ENCODE data around the gene PCDHA4.
"Not testable (repeated sequence)": the region's sequence is repeated elsewhere in the genome, so short reads cannot be mapped to it uniquely, and the experiment has no call there.

Gene PCDHA4

DNA sequence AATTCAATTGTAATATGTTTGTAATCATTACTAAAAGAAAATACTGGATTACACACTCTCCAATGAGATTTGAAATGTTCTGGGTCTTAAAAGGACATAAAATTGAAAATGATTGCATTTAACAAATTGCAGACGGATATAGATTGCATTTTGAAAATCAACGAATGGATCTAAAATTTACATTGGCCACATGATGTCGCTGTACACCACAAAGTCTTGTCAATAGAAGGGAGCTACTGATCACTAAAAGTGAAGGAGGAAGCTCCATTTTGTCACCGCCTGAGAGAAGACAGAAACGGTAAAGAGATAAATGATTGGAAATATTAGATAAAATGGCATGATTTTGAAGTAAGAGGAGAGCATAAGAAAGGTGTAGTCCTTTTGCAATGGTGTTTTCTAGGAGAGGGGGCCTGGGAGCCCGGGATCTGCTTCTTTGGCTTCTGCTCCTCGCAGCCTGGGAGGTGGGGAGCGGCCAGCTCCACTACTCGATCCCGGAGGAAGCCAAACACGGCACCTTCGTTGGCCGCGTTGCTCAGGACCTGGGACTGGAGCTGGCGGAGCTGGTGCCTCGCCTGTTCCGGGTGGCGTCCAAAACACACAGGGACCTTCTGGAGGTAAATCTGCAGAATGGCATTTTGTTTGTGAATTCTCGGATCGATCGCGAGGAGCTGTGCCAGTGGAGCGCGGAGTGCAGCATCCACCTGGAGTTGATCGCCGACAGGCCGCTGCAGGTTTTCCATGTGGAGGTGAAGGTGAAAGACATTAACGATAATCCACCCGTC, 20.8 kb upstream of the PCDHA4 start, which contains the start of gene PCDHA1:
Gene PCDHA1, plus strand, starts transcription at position 236 of the 782 bp plus-strand sequence.
- H3K4me3 ChIP-seq (ENCODE audit: insufficient read depth in 1 of 2, low read depth in 1 of 2, low read length in 2 of 2), result peak within 1 kb of the TSS in 1 of 2 experiments; percentile 2
- H2BK12ac ChIP-seq (ENCODE audit: low read length in 2 of 2), result no peak within 1 kb of the TSS
- H3K18ac ChIP-seq (ENCODE audit: low read depth in 1 of 2, low read length in 2 of 2), result no peak within 1 kb of the TSS
- WGBS, result 89% methylated on average over 29 of the region's 29 CpGs
- no peak within 1 kb of the TSS for H3K4ac ChIP-seq (ENCODE audit: low read depth in 1 of 2, low read length in 2 of 2)
- H4K8ac ChIP-seq (ENCODE audit: low read length), result no peak within 1 kb of the TSS
- no peaks in the 10 kb centered on the region for H3K4me1 ChIP-seq (ENCODE audit: control insufficient read depth, insufficient read depth, low read depth, low read length)
- no peak within 1 kb of the TSS for H2AFZ ChIP-seq (ENCODE audit: low read depth, low read length)
- no peaks in the 10 kb centered on the region for H3K79me1 ChIP-seq (replicated peaks; ENCODE audit: low read length, poor library complexity, severe bottlenecking)
- H3K27ac ChIP-seq (ENCODE audit: low read length, poor library complexity, severe bottlenecking), result no peak within 1 kb of the TSS
- H3K9me3 ChIP-seq (ENCODE audit: control insufficient read depth, low read length), result peaks cover 85% of the 10 kb centered on the region
- no peak within 1 kb of the TSS for H4K91ac ChIP-seq (ENCODE audit: low read length)
- H3K9ac ChIP-seq (ENCODE audit: low read length), result no peak within 1 kb of the TSS
- no peaks in the 10 kb centered on the region for H3K36me3 ChIP-seq (ENCODE audit: control insufficient read depth in 1 of 2, insufficient read depth in 2 of 2, low read depth in 1 of 2, low read length in 2 of 2)
- no peak within 1 kb of the TSS for H2BK5ac ChIP-seq (ENCODE audit: low read depth, low read length, poor library complexity, severe bottlenecking)
- H2AK5ac ChIP-seq (ENCODE audit: low read length, severe bottlenecking), result no peak within 1 kb of the TSS
- no peak within 1 kb of the TSS for H2BK15ac ChIP-seq (ENCODE audit: low read depth, poor library complexity, severe bottlenecking)
- H3K27me3 ChIP-seq (ENCODE audit: control insufficient read depth in 1 of 2, insufficient read depth in 1 of 2, low read length in 2 of 2), result no peaks in the 10 kb centered on the region
- H3K23ac ChIP-seq (ENCODE audit: low read length in 2 of 2), result no peak within 1 kb of the TSS
- H3K4me2 ChIP-seq (ENCODE audit: low read length, poor library complexity, severe bottlenecking), result no peak within 1 kb of the TSS
- H2BK120ac ChIP-seq (ENCODE audit: low read depth, low read length), result no peak within 1 kb of the TSS
- H3K14ac ChIP-seq (ENCODE audit: low read length in 2 of 2), result no peak within 1 kb of the TSS
- no peak for DNase-seq

DNA sequence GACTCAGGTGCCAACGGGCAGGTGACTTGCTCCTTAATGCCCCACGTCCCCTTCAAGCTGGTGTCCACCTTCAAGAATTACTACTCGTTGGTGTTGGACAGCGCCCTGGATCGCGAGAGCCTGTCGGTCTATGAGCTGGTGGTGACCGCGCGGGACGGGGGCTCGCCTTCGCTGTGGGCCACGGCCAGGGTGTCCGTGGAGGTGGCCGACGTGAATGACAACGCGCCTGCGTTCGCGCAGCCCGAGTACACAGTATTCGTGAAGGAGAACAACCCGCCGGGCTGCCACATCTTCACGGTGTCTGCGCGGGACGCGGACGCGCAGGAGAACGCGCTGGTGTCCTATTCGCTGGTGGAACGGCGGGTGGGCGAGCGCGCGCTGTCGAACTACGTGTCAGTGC, 19.4 kb upstream of the PCDHA4 start:
- not testable (repeated sequence) for H3K9ac ChIP-seq (ENCODE audit: low read length); H2AK5ac ChIP-seq (ENCODE audit: low read length, severe bottlenecking); H3K4me2 ChIP-seq (ENCODE audit: low read length, poor library complexity, severe bottlenecking); H2BK5ac ChIP-seq (ENCODE audit: low read depth, low read length, poor library complexity, severe bottlenecking); H3K36me3 ChIP-seq (ENCODE audit: control insufficient read depth in 1 of 2, insufficient read depth in 2 of 2, low read depth in 1 of 2, low read length in 2 of 2); DNase-seq; H3K18ac ChIP-seq (ENCODE audit: low read depth in 1 of 2, low read length in 2 of 2); H3K4me3 ChIP-seq (ENCODE audit: insufficient read depth in 1 of 2, low read depth in 1 of 2, low read length in 2 of 2); H3K4ac ChIP-seq (ENCODE audit: low read depth in 1 of 2, low read length in 2 of 2); H3K14ac ChIP-seq (ENCODE audit: low read length in 2 of 2); H2BK120ac ChIP-seq (ENCODE audit: low read depth, low read length); H4K91ac ChIP-seq (ENCODE audit: low read length); H3K27ac ChIP-seq (ENCODE audit: low read length, poor library complexity, severe bottlenecking); H3K23ac ChIP-seq (ENCODE audit: low read length in 2 of 2); H2AFZ ChIP-seq (ENCODE audit: low read depth, low read length); H3K27me3 ChIP-seq (ENCODE audit: control insufficient read depth in 1 of 2, insufficient read depth in 1 of 2, low read length in 2 of 2); H3K79me1 ChIP-seq (replicated peaks; ENCODE audit: low read length, poor library complexity, severe bottlenecking); H2BK15ac ChIP-seq (ENCODE audit: low read depth, poor library complexity, severe bottlenecking); H3K4me1 ChIP-seq (ENCODE audit: control insufficient read depth, insufficient read depth, low read depth, low read length); H4K8ac ChIP-seq (ENCODE audit: low read length); H2BK12ac ChIP-seq (ENCODE audit: low read length in 2 of 2)
- peaks cover 82% of the 10 kb centered on the region for H3K9me3 ChIP-seq (ENCODE audit: control insufficient read depth, low read length)
- WGBS, result 96% methylated on average over 44 of the region's 44 CpGs

GRCh38 chr5:140787849-140788504, 18.9 kb upstream of the PCDHA4 start:
- H3K9ac ChIP-seq (ENCODE audit: low read length); H3K4me2 ChIP-seq (ENCODE audit: low read length, poor library complexity, severe bottlenecking); H3K18ac ChIP-seq (ENCODE audit: low read depth in 1 of 2, low read length in 2 of 2); H3K23ac ChIP-seq (ENCODE audit: low read length in 2 of 2); H3K36me3 ChIP-seq (ENCODE audit: control insufficient read depth in 1 of 2, insufficient read depth in 2 of 2, low read depth in 1 of 2, low read length in 2 of 2); DNase-seq; H3K4me1 ChIP-seq (ENCODE audit: control insufficient read depth, insufficient read depth, low read depth, low read length); H3K4ac ChIP-seq (ENCODE audit: low read depth in 1 of 2, low read length in 2 of 2); H3K14ac ChIP-seq (ENCODE audit: low read length in 2 of 2); H2AFZ ChIP-seq (ENCODE audit: low read depth, low read length); H2BK15ac ChIP-seq (ENCODE audit: low read depth, poor library complexity, severe bottlenecking); H2BK12ac ChIP-seq (ENCODE audit: low read length in 2 of 2); H4K91ac ChIP-seq (ENCODE audit: low read length); H2BK120ac ChIP-seq (ENCODE audit: low read depth, low read length); H3K79me1 ChIP-seq (replicated peaks; ENCODE audit: low read length, poor library complexity, severe bottlenecking); H3K27ac ChIP-seq (ENCODE audit: low read length, poor library complexity, severe bottlenecking); H3K4me3 ChIP-seq (ENCODE audit: insufficient read depth in 1 of 2, low read depth in 1 of 2, low read length in 2 of 2); H3K27me3 ChIP-seq (ENCODE audit: control insufficient read depth in 1 of 2, insufficient read depth in 1 of 2, low read length in 2 of 2); H4K8ac ChIP-seq (ENCODE audit: low read length); H2BK5ac ChIP-seq (ENCODE audit: low read depth, low read length, poor library complexity, severe bottlenecking); H2AK5ac ChIP-seq (ENCODE audit: low read length, severe bottlenecking): not testable (repeated sequence)
- peaks cover 82% of the 10 kb centered on the region for H3K9me3 ChIP-seq (ENCODE audit: control insufficient read depth, low read length)
- WGBS, result 96% methylated on average over 70 of the region's 70 CpGs

DNA sequence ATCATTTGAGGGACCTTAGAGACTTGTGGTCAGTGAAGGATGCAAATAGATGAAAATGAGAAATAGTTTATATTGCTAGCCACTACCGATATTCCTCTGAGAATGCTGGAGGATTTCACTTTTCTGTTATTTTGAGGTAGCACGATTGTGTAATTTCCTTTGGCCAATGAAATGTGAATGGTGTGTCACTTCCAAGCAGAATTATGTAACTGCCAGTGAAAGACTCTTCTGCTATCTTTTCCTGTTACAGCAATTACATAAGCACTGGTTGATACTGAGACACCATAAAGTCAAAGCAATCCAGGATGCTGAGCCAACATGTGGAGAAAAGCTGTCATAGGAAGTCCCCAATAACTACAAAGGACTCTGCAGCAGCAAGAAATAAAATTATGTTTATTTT, 15.8 kb upstream of the PCDHA4 start:
- DNase-seq, result no peak
- H3K4me1 ChIP-seq (ENCODE audit: control insufficient read depth, insufficient read depth, low read depth, low read length), result no peaks in the 10 kb centered on the region
- H3K27me3 ChIP-seq (ENCODE audit: control insufficient read depth in 1 of 2, insufficient read depth in 1 of 2, low read length in 2 of 2), result no peaks in the 10 kb centered on the region
- no peak overlapping the region for H2AFZ ChIP-seq (ENCODE audit: low read depth, low read length)
- peaks cover 85% of the 10 kb centered on the region for H3K9me3 ChIP-seq (ENCODE audit: control insufficient read depth, low read length)
- H3K4ac ChIP-seq (ENCODE audit: low read depth in 1 of 2, low read length in 2 of 2), result no peak overlapping the region
- no peak overlapping the region for H2BK5ac ChIP-seq (ENCODE audit: low read depth, low read length, poor library complexity, severe bottlenecking)
- no peak overlapping the region for H3K4me3 ChIP-seq (ENCODE audit: insufficient read depth in 1 of 2, low read depth in 1 of 2, low read length in 2 of 2)
- no peaks in the 10 kb centered on the region for H3K79me1 ChIP-seq (replicated peaks; ENCODE audit: low read length, poor library complexity, severe bottlenecking)
- no peaks in the 10 kb centered on the region for H3K36me3 ChIP-seq (ENCODE audit: control insufficient read depth in 1 of 2, insufficient read depth in 2 of 2, low read depth in 1 of 2, low read length in 2 of 2)
- H2BK120ac ChIP-seq (ENCODE audit: low read depth, low read length), result no peak overlapping the region
- no peak overlapping the region for H2BK15ac ChIP-seq (ENCODE audit: low read depth, poor library complexity, severe bottlenecking)
- no peak overlapping the region for H3K9ac ChIP-seq (ENCODE audit: low read length)
- WGBS, result 93% methylated on average over 2 of the region's 2 CpGs
- H2AK5ac ChIP-seq (ENCODE audit: low read length, severe bottlenecking), result no peak overlapping the region
- no peak overlapping the region for H3K18ac ChIP-seq (ENCODE audit: low read depth in 1 of 2, low read length in 2 of 2)
- no peak overlapping the region for H2BK12ac ChIP-seq (ENCODE audit: low read length in 2 of 2)
- H4K91ac ChIP-seq (ENCODE audit: low read length), result no peak overlapping the region
- no peak overlapping the region for H4K8ac ChIP-seq (ENCODE audit: low read length)
- H3K23ac ChIP-seq (ENCODE audit: low read length in 2 of 2), result no peak overlapping the region
- H3K27ac ChIP-seq (ENCODE audit: low read length, poor library complexity, severe bottlenecking), result no peak overlapping the region
- H3K14ac ChIP-seq (ENCODE audit: low read length in 2 of 2), result no peak overlapping the region
- H3K4me2 ChIP-seq (ENCODE audit: low read length, poor library complexity, severe bottlenecking), result no peak overlapping the region
